Measurements from ENCODE around the gene ODAD2. TPM values are rescaled to one million over a fixed set of nuclear protein-coding genes. Genes with fewer than 3 reads are reported as not detected.

Gene ODAD2
- total and polyA plus RNA-seq, 2 of the 8 experiments (the other 6 are each of a cell fraction or from before 2014, with no cell fraction given), result 0.95 to 4.3 TPM

- Histone ChIP-seq H4K91ac (replicated peaks; ENCODE audit: insufficient read length, low read length) (no peak overlapping the region), H3K9ac (replicated peaks in 1 of 4; ENCODE audit: extremely low read depth in 1 of 4, low read depth in 3 of 4, low read length in 3 of 4) (no peak overlapping the region), H3K4me2 (ENCODE audit: insufficient read depth in 1 of 2, low read depth in 2 of 2, low read length in 2 of 2) (no peak overlapping the region), H2BK12ac (ENCODE audit: low read depth, low read length) (no peak overlapping the region), H2AK5ac (ENCODE audit: low read depth, low read length) (no peak overlapping the region), H4K5ac (ENCODE audit: insufficient read length, low read depth, low read length) (no peak overlapping the region), H2AFZ (ENCODE audit: low read length) (no peak overlapping the region), H3K56ac (replicated peaks; ENCODE audit: insufficient read length, low read depth, low read length) (no peak overlapping the region), H3K9me3 (ENCODE audit: insufficient read depth in 2 of 2, low read depth in 1 of 2, low read length in 1 of 2) (no peaks in the 10 kb centered on the region), H3K27ac (ENCODE audit: low read depth, low read length) (no peak overlapping the region), H3K79me1 (ENCODE audit: low read depth, low read length) (no peaks in the 10 kb centered on the region), H4K20me1 (replicated peaks in 1 of 2; ENCODE audit: control insufficient read depth in 1 of 2, insufficient read depth in 2 of 2, low read length in 2 of 2) (no peaks in the 10 kb centered on the region), H2BK20ac (ENCODE audit: low read length) (no peak overlapping the region), H3K36me3 (ENCODE audit: control insufficient read depth in 2 of 4, insufficient read depth in 4 of 4, low read length in 3 of 4) (no peaks in the 10 kb centered on the region), H3K4me3 (ENCODE audit: extremely low read depth in 1 of 4, insufficient read depth in 2 of 4, low read depth in 3 of 4, low read length in 4 of 4) (no peak overlapping the region), H3K23me2 (ENCODE audit: low read depth, low read length) (no peaks in the 10 kb centered on the region), H2BK15ac (ENCODE audit: low read length) (no peak overlapping the region), H3K14ac (ENCODE audit: insufficient read length) (no peak overlapping the region), H3K4ac (replicated peaks; ENCODE audit: insufficient read length, low read depth, low read length) (no peak overlapping the region), H3K18ac (ENCODE audit: extremely low read depth, low read length) (no peak overlapping the region), H3K79me2 (ENCODE audit: control insufficient read depth in 1 of 2, insufficient read depth in 2 of 2, low read length in 2 of 2) (no peaks in the 10 kb centered on the region), H3K27me3 (replicated peaks in 1 of 4; ENCODE audit: control insufficient read depth in 3 of 4, extremely low read depth in 1 of 4, insufficient read depth in 3 of 4, low read length in 3 of 4) (no peaks in the 10 kb centered on the region), H2BK5ac (ENCODE audit: low read depth, low read length) (no peak overlapping the region), H3K4me1 (replicated peaks in 1 of 4; ENCODE audit: control insufficient read depth in 3 of 4, insufficient read depth in 4 of 4, low read length in 3 of 4) (no peaks in the 10 kb centered on the region), H4K8ac (ENCODE audit: extremely low read depth, insufficient read depth, low read length) (no peak overlapping the region), H2BK120ac (replicated peaks; ENCODE audit: low read depth, low read length) (no peak overlapping the region), H3K23ac (ENCODE audit: insufficient read length) (no peak overlapping the region)
- DNase-seq (ENCODE audit: low read depth in 1 of 2, low spot score in 2 of 2) (no peak), FAIRE-seq (no peak)
- CTCF ChIA-PET (ENCODE audit: partially characterized antibody), result no interaction called here
- 89% methylated on average over 1 of the region's 1 CpG; no CpG with 5 or more reads in 1 of the 2 experiments for WGBS, 2 experiments (ENCODE audit: extremely low coverage in 1 of 2, insufficient coverage in 1 of 2, insufficient read length in 1 of 2, insufficient replicate concordance in 2 of 2, low coverage in 1 of 2, low lambda C conversion rate in 2 of 2, missing lambda C conversion rate in 1 of 2)
- POLR2A ChIA-PET (ENCODE audit: partially characterized antibody), result no interaction called here
- TF ChIP-seq SP2 (IDR thresholded peaks at IDR 0.05; ENCODE audit: low read length), result no peak
- no peak for TF ChIP-seq EZH2 (IDR thresholded peaks at IDR 0.05; ENCODE audit: low read depth, low read length, severe bottlenecking)
- TF ChIP-seq ASH2L (IDR thresholded peaks at IDR 0.05; ENCODE audit: low read length), result no peak
- no peak for TF ChIP-seq JUN (IDR thresholded peaks at IDR 0.05; ENCODE audit: low read depth, low read length)
- TF ChIP-seq GABPA (IDR thresholded peaks at IDR 0.05; ENCODE audit: borderline replicate concordance, insufficient read depth, low read length), result no peak
- no peak for TF ChIP-seq SIX5 (IDR thresholded peaks at IDR 0.05; ENCODE audit: low read depth, low read length)
- no peak for TF ChIP-seq SP1 (IDR thresholded peaks at IDR 0.05; ENCODE audit: low read depth, low read length)
These were observed 11.9 kb upstream of the ODAD2 start for GRCh38 chr10:28010821-28011220.

All from H1 (cell line).